ENCODE data around the gene SOCS3. TPM values are rescaled to one million over a fixed set of nuclear protein-coding genes. Genes with fewer than 3 reads are reported as not detected.

Gene SOCS3
- total RNA-seq, 1 donor from 2014 or later: 13.4 TPM

- H3K4me3 Mint-ChIP-seq (ENCODE audit: unreplicated experiment): no peak overlapping the region
- FAIRE-seq (no peak), DNase-seq (ENCODE audit: low read depth) (no peak)
- H3K36me3 Mint-ChIP-seq (ENCODE audit: low read depth, unreplicated experiment): no peaks in the 10 kb centered on the region
- H3K36me3 ChIP-seq (ENCODE audit: insufficient read depth, low read length): no peaks in the 10 kb centered on the region
- H3K4me3 ChIP-seq (ENCODE audit: insufficient read depth, low read depth, low read length): no peak overlapping the region
- TF ChIP-seq EZH2 (IDR thresholded peaks at IDR 0.05; ENCODE audit: insufficient read depth, low read length): no peak
- no peak for TF ChIP-seq CTCF (IDR thresholded peaks at IDR 0.05; ENCODE audit: insufficient read depth, low read depth, low read length)
- no peak overlapping the region for H2AFZ ChIP-seq (ENCODE audit: low read depth, low read length)
- no peaks in the 10 kb centered on the region for H3K27me3 ChIP-seq (ENCODE audit: insufficient read depth, low read length)
- H3K9ac ChIP-seq (ENCODE audit: low read length): no peak overlapping the region
- peaks cover 2% of the 10 kb centered on the region for H3K9me3 Mint-ChIP-seq (ENCODE audit: unreplicated experiment)
- H3K9me3 ChIP-seq (ENCODE audit: insufficient read depth, low read depth, low read length): no peaks in the 10 kb centered on the region
- H3K4me1 ChIP-seq (ENCODE audit: insufficient read depth, low read length): peaks cover 37% of the 10 kb centered on the region
- H3K79me2 ChIP-seq (ENCODE audit: insufficient read depth, low read length): no peaks in the 10 kb centered on the region
- H4K20me1 ChIP-seq (ENCODE audit: insufficient read depth, low read length): no peaks in the 10 kb centered on the region
- no peak overlapping the region for H3K27ac Mint-ChIP-seq (ENCODE audit: unreplicated experiment)
- H3K27me3 Mint-ChIP-seq (ENCODE audit: low read depth, unreplicated experiment): peaks cover 4% of the 10 kb centered on the region
- H3K4me1 Mint-ChIP-seq (ENCODE audit: low read depth, unreplicated experiment): peaks cover 27% of the 10 kb centered on the region
- no peak overlapping the region for H3K4me2 ChIP-seq (ENCODE audit: low read length)
- H3K27ac ChIP-seq (ENCODE audit: low read depth, low read length): no peak overlapping the region
Measured at GRCh38 chr17:78318843-78319242, 41.0 kb downstream of the SOCS3 start.

- no peak overlapping the region for H3K4me3 Mint-ChIP-seq (ENCODE audit: unreplicated experiment)
- no peak for FAIRE-seq
Measured at GRCh38 chr17:78318407-78318806, 41.5 kb downstream of the SOCS3 start.

More at GRCh38 chr17:78318407-78318806, 41.5 kb downstream of the SOCS3 start:
- no peaks in the 10 kb centered on the region for H3K36me3 ChIP-seq (ENCODE audit: insufficient read depth, low read length)
- H3K9ac ChIP-seq (ENCODE audit: low read length): no peak overlapping the region
- H3K4me2 ChIP-seq (ENCODE audit: low read length): no peak overlapping the region
- no peaks in the 10 kb centered on the region for H3K27me3 ChIP-seq (ENCODE audit: insufficient read depth, low read length)
- H3K9me3 Mint-ChIP-seq (ENCODE audit: unreplicated experiment): peaks cover 2% of the 10 kb centered on the region
- H3K4me3 ChIP-seq (ENCODE audit: insufficient read depth, low read depth, low read length): no peak overlapping the region
- peaks cover 4% of the 10 kb centered on the region for H3K27me3 Mint-ChIP-seq (ENCODE audit: low read depth, unreplicated experiment)
- H3K79me2 ChIP-seq (ENCODE audit: insufficient read depth, low read length): no peaks in the 10 kb centered on the region
- H3K27ac Mint-ChIP-seq (ENCODE audit: unreplicated experiment): no peak overlapping the region
- H3K36me3 Mint-ChIP-seq (ENCODE audit: low read depth, unreplicated experiment): no peaks in the 10 kb centered on the region
- no peaks in the 10 kb centered on the region for H4K20me1 ChIP-seq (ENCODE audit: insufficient read depth, low read length)
- H2AFZ ChIP-seq (ENCODE audit: low read depth, low read length): no peak overlapping the region
- TF ChIP-seq CTCF (IDR thresholded peaks at IDR 0.05; ENCODE audit: insufficient read depth, low read depth, low read length) (no peak), EZH2 (IDR thresholded peaks at IDR 0.05; ENCODE audit: insufficient read depth, low read length) (no peak)
- H3K4me1 ChIP-seq (ENCODE audit: insufficient read depth, low read length): peaks cover 40% of the 10 kb centered on the region
- peaks cover 27% of the 10 kb centered on the region for H3K4me1 Mint-ChIP-seq (ENCODE audit: low read depth, unreplicated experiment)
- no peaks in the 10 kb centered on the region for H3K9me3 ChIP-seq (ENCODE audit: insufficient read depth, low read depth, low read length)
- no peak overlapping the region for H3K27ac ChIP-seq (ENCODE audit: low read depth, low read length)
- DNase-seq (ENCODE audit: low read depth): no peak

Data from astrocyte (in vitro differentiated cells and primary cell).